ENCODE measurements around the gene LSAMP.

Gene LSAMP

GRCh38 chr3:116111765-116112164 is 333.5 kb downstream of the LSAMP start (continued):
- no peak for TF ChIP-seq ZNF48 (tag by site-specific recombination; IDR thresholded peaks at IDR 0.05)
- no peak for TF ChIP-seq ZNF350 (tag by site-specific recombination; IDR thresholded peaks at IDR 0.05)
- TF ChIP-seq ZNF660 (tag by site-specific recombination; IDR thresholded peaks at IDR 0.05) = no peak
- no peak for TF ChIP-seq ZNF514 (tag by site-specific recombination; IDR thresholded peaks at IDR 0.05)

- H3K27ac ChIP-seq (ENCODE audit: extremely low read depth, low read depth, low read length) = no peak overlapping the region
- H3K4me3 ChIP-seq (ENCODE audit: low read depth, low read length) = no peak overlapping the region
- H3K9me3 ChIP-seq (ENCODE audit: control insufficient read depth, insufficient read depth, low read depth, low read length) = no peaks in the 10 kb centered on the region
- H3K4me1 ChIP-seq (ENCODE audit: control insufficient read depth, insufficient read depth, low read length) = no peaks in the 10 kb centered on the region
- ChIA-PET POLR2A (no interaction called here), CTCF (no interaction called here)
- TF ChIP-seq ZNF629 (tag by site-specific recombination; IDR thresholded peaks at IDR 0.05) (no peak), OSR2 (tag by site-specific recombination; IDR thresholded peaks at IDR 0.05) (no peak), ZBTB26 (tag by site-specific recombination; optimal IDR thresholded peaks at IDR 0.05) (no peak), PRDM6 (tag by site-specific recombination; IDR thresholded peaks at IDR 0.05) (no peak), BCL6B (tag by site-specific recombination; IDR thresholded peaks at IDR 0.05) (no peak), ZNF292 (tag by site-specific recombination; IDR thresholded peaks at IDR 0.05; ENCODE audit: borderline replicate concordance, low read depth) (no peak), SETDB1 (IDR thresholded peaks at IDR 0.05; ENCODE audit: insufficient read length, low read length) (no peak), IKZF3 (tag by site-specific recombination; IDR thresholded peaks at IDR 0.05) (no peak), MEIS1 (CRISPR knock-in tag; IDR thresholded peaks at IDR 0.05; ENCODE audit: borderline replicate concordance) (no peak), HOXA7 (CRISPR knock-in tag; IDR thresholded peaks at IDR 0.05; ENCODE audit: borderline replicate concordance) (no peak), SCRT1 (tag by site-specific recombination; IDR thresholded peaks at IDR 0.05; ENCODE audit: borderline replicate concordance) (no peak), ZNF529 (tag by site-specific recombination; IDR thresholded peaks at IDR 0.05; ENCODE audit: insufficient replicate concordance) (no peak), KLF8 (tag by site-specific recombination; IDR thresholded peaks at IDR 0.05) (no peak), ZNF341 (tag by site-specific recombination; IDR thresholded peaks at IDR 0.05; ENCODE audit: low read depth) (no peak)
- H3K36me3 ChIP-seq (ENCODE audit: control insufficient read depth in 2 of 2, insufficient read depth in 1 of 2, low read length in 2 of 2) = no peaks in the 10 kb centered on the region
Measured at GRCh38 chr3:116103868-116104530, 341.3 kb downstream of the LSAMP start.

- no peaks in the 10 kb centered on the region for H3K9me3 ChIP-seq (ENCODE audit: control insufficient read depth, insufficient read depth, low read depth, low read length)
- POLR2A ChIA-PET = no interaction called here
- no peak overlapping the region for H3K4me3 ChIP-seq (ENCODE audit: low read depth, low read length)
- TF ChIP-seq KLF7 (tag by site-specific recombination; IDR thresholded peaks at IDR 0.05; ENCODE audit: borderline replicate concordance) = no peak
- TF ChIP-seq ZNF473 (tag by site-specific recombination; IDR thresholded peaks at IDR 0.05) = no peak
- no peak for TF ChIP-seq BCL11A (tag by site-specific recombination; IDR thresholded peaks at IDR 0.05; ENCODE audit: low read depth)
- TF ChIP-seq ZNF114 (tag by site-specific recombination; IDR thresholded peaks at IDR 0.05) = no peak
- TF ChIP-seq, protein P1, sequence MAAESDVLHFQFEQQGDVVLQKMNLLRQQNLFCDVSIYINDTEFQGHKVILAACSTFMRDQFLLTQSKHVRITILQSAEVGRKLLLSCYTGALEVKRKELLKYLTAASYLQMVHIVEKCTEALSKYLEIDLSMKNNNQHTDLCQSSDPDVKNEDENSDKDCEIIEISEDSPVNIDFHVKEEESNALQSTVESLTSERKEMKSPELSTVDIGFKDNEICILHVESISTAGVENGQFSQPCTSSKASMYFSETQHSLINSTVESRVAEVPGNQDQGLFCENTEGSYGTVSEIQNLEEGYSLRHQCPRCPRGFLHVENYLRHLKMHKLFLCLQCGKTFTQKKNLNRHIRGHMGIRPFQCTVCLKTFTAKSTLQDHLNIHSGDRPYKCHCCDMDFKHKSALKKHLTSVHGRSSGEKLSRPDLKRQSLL (tag by site-specific recombination; IDR thresholded peaks at IDR 0.05) = no peak
- no peak for TF ChIP-seq ZNF350 (tag by site-specific recombination; IDR thresholded peaks at IDR 0.05)
- TF ChIP-seq OVOL3 (tag by site-specific recombination; IDR thresholded peaks at IDR 0.05) = no peak
- TF ChIP-seq ZNF664 (tag by site-specific recombination; IDR thresholded peaks at IDR 0.05) = no peak
- no peak for TF ChIP-seq MZF1 (tag by site-specific recombination; IDR thresholded peaks at IDR 0.05; ENCODE audit: borderline replicate concordance)
- TF ChIP-seq, protein P2, sequence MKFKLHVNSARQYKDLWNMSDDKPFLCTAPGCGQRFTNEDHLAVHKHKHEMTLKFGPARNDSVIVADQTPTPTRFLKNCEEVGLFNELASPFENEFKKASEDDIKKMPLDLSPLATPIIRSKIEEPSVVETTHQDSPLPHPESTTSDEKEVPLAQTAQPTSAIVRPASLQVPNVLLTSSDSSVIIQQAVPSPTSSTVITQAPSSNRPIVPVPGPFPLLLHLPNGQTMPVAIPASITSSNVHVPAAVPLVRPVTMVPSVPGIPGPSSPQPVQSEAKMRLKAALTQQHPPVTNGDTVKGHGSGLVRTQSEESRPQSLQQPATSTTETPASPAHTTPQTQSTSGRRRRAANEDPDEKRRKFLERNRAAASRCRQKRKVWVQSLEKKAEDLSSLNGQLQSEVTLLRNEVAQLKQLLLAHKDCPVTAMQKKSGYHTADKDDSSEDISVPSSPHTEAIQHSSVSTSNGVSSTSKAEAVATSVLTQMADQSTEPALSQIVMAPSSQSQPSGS (tag by site-specific recombination; IDR thresholded peaks at IDR 0.05; ENCODE audit: low read depth) = no peak
- TF ChIP-seq ZNF335 (tag by site-specific recombination; conservative IDR thresholded peaks at IDR 0.05) = no peak
- CTCF ChIA-PET = no interaction called here
- no peaks in the 10 kb centered on the region for H3K4me1 ChIP-seq (ENCODE audit: control insufficient read depth, insufficient read depth, low read length)
- no peak overlapping the region for H3K27ac ChIP-seq (ENCODE audit: extremely low read depth, low read depth, low read length)
- no peaks in the 10 kb centered on the region for H3K36me3 ChIP-seq (ENCODE audit: control insufficient read depth in 2 of 2, insufficient read depth in 1 of 2, low read length in 2 of 2)
Measured at GRCh38 chr3:116102037-116102436, 343.2 kb downstream of the LSAMP start.
